HEK293T (cell line): ENCODE data around the gene LRRFIP1.

ENCODE experiments used
- CTBP1 ChIP-seq: fragments of 450-650 bp; IDR thresholded peaks from 2 replicates; pipeline ENCODE4 v1.6.1; 2016; ENCODE audit warnings: borderline replicate concordance
- FOXK2 ChIP-seq: fragments of 450-650 bp; IDR thresholded peaks from 2 replicates; pipeline ENCODE4 v1.6.1; 2016; ENCODE audit warnings: mild to moderate bottlenecking
- HDGF ChIP-seq: fragments of 450-650 bp; IDR thresholded peaks from 2 replicates; pipeline ENCODE4 v1.6.1; 2017; ENCODE audit warnings: antibody characterized with exemption, borderline replicate concordance
- LEF1 ChIP-seq: fragments of 450-650 bp; IDR thresholded peaks from 2 replicates; pipeline ENCODE4 v1.6.1; 2017; ENCODE audit warnings: mild to moderate bottlenecking, borderline replicate concordance
- SP1 ChIP-seq: fragments of 450-650 bp; IDR thresholded peaks from 2 replicates; pipeline ENCODE4 v1.6.1; 2017

GRCh38 chr2:237626813-237627440 lies 460 bp upstream of the LRRFIP1 start:
- TF ChIP-seq CTBP1 (no peak), FOXK2 (no peak), SP1 (no peak), LEF1 (no peak), HDGF (no peak)
